Mononuclear cell (primary cell): ENCODE data around the gene GJA9. TPM values are rescaled to one million over a fixed set of nuclear protein-coding genes. Genes with fewer than 3 reads are reported as not detected.

Experiments
- H3K27me3 ChIP-seq: 2 replicates; pipeline ENCODE4 v1.6.0; 2011; ENCODE audit warnings: low read length, control low read depth; ENCODE audit not compliant: insufficient read depth
- H3K4me1 ChIP-seq: 2 replicates; pipeline ENCODE4 v1.5.1; 2011; ENCODE audit warnings: mild to moderate bottlenecking, low read length, control low read depth; ENCODE audit not compliant: insufficient read depth
- H3K4me3 ChIP-seq: 2 replicates; pipeline ENCODE4 v1.5.1; 2011; ENCODE audit warnings: mild to moderate bottlenecking, low read length, moderate library complexity
- H3K9me3 ChIP-seq: 2 replicates; pipeline ENCODE4 v1.5.1; 2011; ENCODE audit warnings: low read depth, mild to moderate bottlenecking, control low read depth, low read length
- total RNA-seq: library from RNA; depleted of rRNA; stranded (reverse); fragments of >200 nt; gene quantifications from one replicate; pipeline ENCODE4 v1.2.3, GENCODE V29; 2012

Gene GJA9
- total RNA-seq, 1 donor, result not detected

- H3K4me3 ChIP-seq, result no peak overlapping the region
- no peaks in the 10 kb centered on the region for H3K27me3 ChIP-seq
- H3K4me1 ChIP-seq, result no peaks in the 10 kb centered on the region
- no peaks in the 10 kb centered on the region for H3K9me3 ChIP-seq
Measured at GRCh38 chr1:38826886-38827285, 54.5 kb downstream of the GJA9 start.

GRCh38 chr1:38826262-38826661, 55.1 kb downstream of the GJA9 start:
- no peak overlapping the region for H3K4me3 ChIP-seq

More at GRCh38 chr1:38826262-38826661, 55.1 kb downstream of the GJA9 start:
- Histone ChIP-seq H3K9me3 (no peaks in the 10 kb centered on the region), H3K27me3 (no peaks in the 10 kb centered on the region), H3K4me1 (no peaks in the 10 kb centered on the region)

Other genes starting within 250 kb of the GJA9 start
- gene RRAGC, start 21.8 kb downstream of the GJA9 start, total RNA-seq, result 13.3 TPM
- gene MYCBP, start 8.2 kb downstream of the GJA9 start, total RNA-seq, result 5.6 TPM
- not detected for gene RHBDL2, start 60.2 kb upstream of the GJA9 start, total RNA-seq
- 103 TPM for gene AKIRIN1, start 109.7 kb upstream of the GJA9 start, total RNA-seq
- gene NDUFS5, start 144.8 kb upstream of the GJA9 start, total RNA-seq, result 272 TPM